HG03457 (cell line): ENCODE data around the gene LRRIQ1.
"Not testable (repeated sequence)": the region's sequence is repeated elsewhere in the genome, so short reads cannot be mapped to it uniquely, and the experiment has no call there.

Experiments
- ATAC-seq: cut with Tn5 transposase; IDR thresholded peaks from one replicate; pipeline ENCODE4 v1.9.1; 2021; ENCODE audit warnings: moderate number of reproducible peaks; ENCODE audit not compliant: unreplicated experiment

LRRIQ1 gene

GRCh38 chr12:85183855-85184254, 147.7 kb downstream of the LRRIQ1 start:
- ATAC-seq, result no peak

- ATAC-seq, result no peak
Observed at GRCh38 chr12:85186236-85186635, 150.1 kb downstream of the LRRIQ1 start.

DNA sequence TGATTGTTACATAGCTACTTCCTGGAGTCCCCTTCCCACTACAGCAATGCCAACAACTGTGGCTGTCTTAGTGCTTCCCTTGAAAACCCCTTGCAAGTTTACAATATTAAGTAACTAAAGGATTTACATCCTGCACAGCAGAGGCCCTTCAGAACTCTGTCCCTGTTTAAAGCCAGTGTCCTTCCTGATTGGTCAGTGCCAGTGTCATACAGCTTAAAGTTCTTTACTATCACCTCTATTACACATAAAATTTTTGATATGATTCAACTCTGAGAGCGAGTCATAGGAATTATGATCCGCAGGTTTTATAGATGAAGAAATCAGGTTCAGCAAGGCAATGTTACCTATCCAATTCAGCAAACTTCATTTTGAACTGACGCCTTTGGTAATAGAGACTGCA, 152.5 kb downstream of the LRRIQ1 start:
- no peak for ATAC-seq

- no peak for ATAC-seq
Observed at GRCh38 chr12:85190728-85191127, 154.6 kb downstream of the LRRIQ1 start.

DNA sequence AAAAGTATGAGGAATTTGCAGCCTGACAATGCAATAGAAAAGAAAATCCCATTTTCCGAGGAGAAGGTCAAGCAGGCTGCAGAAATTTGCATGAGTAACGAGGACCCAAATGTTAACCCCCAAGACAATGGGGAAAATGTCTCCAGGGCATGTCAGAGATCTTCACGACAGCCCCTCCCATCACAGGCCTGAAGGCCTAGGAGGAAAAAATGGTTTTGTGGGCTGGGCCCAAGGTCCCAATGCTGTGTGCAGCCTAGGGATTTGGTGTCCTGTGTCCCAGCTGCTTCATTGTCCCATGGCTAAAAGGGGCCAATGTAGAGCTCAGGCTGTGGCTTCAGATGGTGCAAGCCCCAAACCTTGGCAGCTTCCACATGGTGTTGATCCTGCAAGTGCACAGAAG, 167.7 kb downstream of the LRRIQ1 start:
- not testable (repeated sequence) for ATAC-seq

GRCh38 chr12:85206543-85206942, 170.4 kb downstream of the LRRIQ1 start:
- ATAC-seq, result no peak

GRCh38 chr12:85224339-85224738, 188.2 kb downstream of the LRRIQ1 start:
- not testable (repeated sequence) for ATAC-seq

- ATAC-seq, result no peak
Observed at GRCh38 chr12:85225501-85225900, 189.3 kb downstream of the LRRIQ1 start.

DNA sequence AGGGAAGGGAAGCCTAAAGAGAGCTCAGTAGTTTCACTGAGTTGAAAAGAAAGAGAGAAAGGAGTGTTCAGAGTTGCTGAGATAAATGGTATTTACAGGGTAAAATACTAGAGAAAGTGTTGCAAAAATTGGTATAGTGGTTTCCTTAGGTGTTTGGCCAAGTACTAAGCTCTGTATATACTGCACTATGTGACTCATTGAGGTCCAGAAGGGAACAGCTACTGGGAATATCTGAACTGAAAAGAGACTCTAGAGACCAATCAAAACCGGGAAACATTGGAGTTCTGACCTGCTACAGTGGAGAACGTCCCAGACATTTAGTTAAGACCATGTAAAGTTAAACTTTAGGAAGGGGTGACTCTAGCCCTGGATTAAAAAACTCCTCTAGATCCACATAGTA, 201.2 kb downstream of the LRRIQ1 start:
- ATAC-seq, result no peak

DNA sequence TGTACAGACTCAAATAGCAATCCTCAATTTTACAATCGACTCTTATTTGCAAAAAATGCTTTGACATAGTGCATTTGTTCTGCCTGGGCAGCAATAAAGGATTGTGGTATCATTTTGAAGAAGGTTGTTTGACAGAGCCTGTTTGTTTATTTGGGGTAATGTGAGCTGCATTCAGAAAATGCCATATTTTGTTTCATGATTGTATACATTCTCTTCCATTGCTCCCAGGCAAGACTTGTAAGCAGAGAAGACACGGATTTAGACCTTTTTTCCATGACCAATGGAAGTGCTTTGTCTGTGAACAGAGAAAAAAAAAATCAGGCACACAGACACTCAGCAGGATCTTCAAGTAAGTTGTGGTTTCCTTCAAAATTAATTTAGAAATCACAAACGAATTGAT, 208.4 kb downstream of the LRRIQ1 start:
- no peak for ATAC-seq

DNA sequence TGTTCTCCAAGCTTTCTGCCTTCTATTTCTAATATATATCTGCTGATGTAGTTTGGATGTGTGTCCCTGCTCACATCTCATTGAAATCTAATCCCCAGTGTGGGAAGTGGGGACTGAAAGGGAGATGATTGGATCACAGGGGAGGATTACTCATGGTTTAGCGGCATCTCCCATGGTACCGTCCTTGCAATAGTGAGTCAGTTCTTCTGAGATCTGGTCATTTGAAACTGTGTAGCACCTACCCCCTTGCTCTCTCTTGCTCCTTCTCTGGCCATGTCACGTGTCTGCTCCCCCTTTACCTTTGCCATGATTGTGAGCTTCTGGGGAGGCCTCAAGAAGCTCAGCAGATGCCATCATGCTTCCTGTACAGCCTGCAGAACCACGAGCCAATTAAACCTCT, 217.7 kb downstream of the LRRIQ1 start:
- ATAC-seq, result no peak

GRCh38 chr12:85257671-85258070, 221.5 kb downstream of the LRRIQ1 start:
- ATAC-seq, result no peak

DNA sequence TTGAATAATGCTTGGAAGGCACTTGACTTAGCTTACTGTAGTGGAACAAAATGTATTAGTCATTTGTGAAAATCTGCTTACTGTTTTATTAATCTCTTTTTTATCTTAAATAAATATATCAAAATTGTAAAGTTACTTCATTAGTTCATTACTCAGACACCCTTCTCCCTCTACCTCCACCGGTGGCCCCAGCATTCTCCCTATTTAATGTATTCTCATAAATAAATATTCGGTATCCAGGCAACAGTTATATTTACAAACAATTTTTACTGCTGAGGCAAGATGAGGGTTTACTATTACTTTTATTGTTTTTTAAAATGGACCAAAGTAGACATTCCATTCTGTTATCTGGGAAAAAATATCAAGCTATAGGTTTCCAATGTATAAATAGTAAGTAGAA, 224.3 kb downstream of the LRRIQ1 start:
- no peak for ATAC-seq

DNA sequence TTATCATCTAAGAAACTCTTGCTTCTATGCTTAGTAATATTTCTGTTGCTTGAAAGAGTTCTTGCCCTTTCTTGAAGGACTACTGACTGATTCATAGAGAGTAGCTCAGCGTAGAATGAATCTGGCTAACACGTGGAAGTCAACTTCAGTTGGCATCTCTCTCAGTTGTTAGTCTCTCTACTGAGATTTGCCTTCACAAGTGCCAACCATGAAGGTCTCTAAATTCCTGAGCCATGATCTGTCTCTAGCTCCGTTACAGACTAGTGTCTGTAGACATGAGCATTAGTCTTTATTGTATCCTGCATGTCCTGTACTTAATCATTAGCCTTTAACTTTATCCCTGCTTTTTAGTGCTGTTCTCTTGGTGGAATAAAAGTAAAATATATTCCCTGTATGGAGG, 224.7 kb downstream of the LRRIQ1 start:
- ATAC-seq, result no peak

GRCh38 chr12:85266356-85266755, 230.2 kb downstream of the LRRIQ1 start:
- no peak for ATAC-seq

DNA sequence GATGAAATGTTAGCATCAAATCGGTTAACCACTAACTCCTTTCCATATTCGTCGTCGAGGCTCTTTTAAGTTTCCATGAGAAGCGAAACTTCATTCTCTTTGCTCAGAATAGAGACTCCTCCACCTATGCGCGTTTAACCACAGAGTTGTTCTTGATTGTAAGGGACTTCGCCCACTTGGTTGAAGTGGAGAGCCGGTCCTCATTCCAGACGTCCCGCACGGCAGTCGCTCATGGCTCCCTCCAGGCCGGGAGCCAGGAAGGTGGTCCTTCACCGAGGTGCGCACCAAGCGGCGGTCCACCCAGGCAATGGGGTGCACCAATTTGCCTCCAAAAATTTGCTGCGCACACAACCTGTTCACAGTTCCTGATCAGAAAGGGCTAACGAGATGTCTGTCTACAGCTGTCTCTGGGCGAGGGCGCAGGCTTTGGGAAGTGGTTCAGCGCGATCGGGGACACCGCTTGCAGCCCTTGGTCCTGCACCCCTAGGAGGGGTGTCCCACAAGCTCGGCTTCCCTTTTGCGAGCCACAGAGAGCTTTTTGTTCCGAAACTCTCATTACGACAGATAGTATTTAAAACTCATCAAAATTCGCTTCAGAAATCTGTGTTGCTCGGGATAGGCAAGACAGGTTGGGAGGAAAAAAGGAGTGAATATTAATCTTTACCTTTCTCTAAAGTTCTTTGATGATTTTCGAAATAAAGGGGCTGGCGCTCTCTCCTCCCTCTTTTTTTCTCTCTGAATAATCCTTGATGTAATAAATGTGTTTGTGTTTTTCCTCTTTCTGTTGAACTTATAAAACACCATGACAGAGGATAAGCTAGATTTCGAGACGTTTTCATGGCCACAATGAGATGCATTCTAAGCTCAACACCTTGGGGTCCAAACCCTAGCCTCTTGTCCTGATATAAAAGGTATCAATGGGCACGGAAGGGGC, 237.5 kb downstream of the LRRIQ1 start:
- no peak for ATAC-seq

GRCh38 chr12:85274315-85274651, 238.1 kb downstream of the LRRIQ1 start:
- ATAC-seq, result no peak

- no peak for ATAC-seq
Observed at GRCh38 chr12:85275374-85275773, 239.2 kb downstream of the LRRIQ1 start.

- ATAC-seq, result no peak
Observed at GRCh38 chr12:85277191-85277590, 241.0 kb downstream of the LRRIQ1 start.

DNA sequence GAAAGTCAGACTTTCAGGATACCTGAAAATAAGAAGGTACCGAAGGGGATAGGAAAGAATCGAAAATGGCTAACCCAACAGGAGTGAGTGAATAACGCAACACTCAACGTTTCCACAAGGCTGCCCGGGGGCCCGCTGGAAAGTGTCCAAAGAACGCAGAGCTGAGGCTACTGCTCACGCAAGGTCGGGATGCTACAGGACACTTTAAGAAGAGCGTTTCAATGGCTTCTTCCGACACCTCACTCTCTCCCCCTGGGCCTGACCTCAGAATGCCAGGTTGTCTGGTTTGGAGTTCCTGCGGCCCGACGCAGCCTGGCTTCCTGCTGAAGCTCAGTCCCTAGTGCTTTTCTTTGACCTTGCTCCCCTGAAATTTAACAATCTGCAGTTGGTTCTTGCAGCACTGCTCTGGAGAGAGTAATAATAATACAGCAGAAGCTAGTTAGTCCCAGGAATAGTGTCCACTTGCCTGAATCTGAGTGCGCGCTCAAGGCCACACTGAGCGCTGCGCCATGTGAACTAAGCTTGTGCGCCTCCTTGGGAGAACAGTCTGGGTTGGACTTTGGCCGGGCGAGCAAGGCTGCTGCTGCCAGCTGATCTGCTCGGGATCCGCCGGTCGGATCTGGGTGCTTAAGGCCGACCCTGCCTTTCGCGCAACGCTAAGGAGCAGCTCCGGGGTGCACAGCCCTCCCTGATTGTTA, 241.9 kb downstream of the LRRIQ1 start:
- ATAC-seq, result no peak

DNA sequence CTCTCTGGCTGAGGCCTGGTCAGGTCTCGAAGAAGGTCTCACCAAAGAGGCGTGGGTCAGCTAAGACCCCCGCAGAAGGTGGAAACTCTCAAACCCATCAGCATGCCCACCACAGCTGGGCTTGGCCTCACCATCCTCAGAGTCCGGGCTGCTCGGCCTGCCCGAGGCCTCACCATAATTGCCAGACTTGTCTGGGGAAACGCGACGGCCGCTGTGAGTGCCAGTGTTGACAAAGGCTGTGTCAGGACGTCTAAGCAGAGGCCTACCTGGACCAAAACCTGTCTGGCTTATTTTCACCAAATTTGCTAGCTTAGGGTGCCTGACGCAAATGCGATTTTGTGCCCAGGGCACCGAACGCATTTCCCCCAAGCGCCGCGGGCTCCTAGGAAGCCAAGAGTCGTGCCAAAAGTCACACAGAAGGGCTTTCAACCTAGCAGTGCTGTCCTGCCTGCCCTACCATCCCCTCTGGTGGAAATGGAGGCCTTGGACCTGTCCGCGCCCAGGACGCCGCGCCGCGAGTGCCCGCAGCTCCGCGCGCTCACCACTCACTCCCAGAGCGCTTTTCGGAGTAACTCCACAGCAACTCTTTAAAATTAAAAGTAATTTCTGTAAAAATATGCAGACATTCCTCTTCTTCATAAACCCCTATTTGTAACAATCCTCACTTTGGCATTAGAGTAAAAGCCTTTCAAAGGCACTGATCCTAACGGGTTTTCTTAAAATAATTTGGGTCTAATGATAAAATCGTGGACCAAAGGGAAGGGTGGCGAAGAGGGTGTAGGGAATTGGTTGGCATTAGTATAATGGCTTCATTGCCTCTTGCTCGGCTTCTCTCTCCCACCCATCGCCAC, 242.7 kb downstream of the LRRIQ1 start:
- no peak for ATAC-seq
